Upper lobe of left lung (tissue), 6 donors: ENCODE measurements around the gene ADAMTS2. TPM values are rescaled to one million over a fixed set of nuclear protein-coding genes. Genes with fewer than 3 reads are reported as not detected.

ENCODE experiments used
- ATAC-seq, 2 donors: fragments of 200-7000 bp; cut with Tn5 transposase; one replicate each; pipeline ENCODE4 v1.9.1; 2022; ENCODE audit warnings: mild to moderate bottlenecking in 2 of 2, moderate library complexity in 2 of 2; ENCODE audit not compliant: low FRiP score in 2 of 2
- DNase-seq, 2 donors: peaks; one replicate each; pipeline ENCODE4 v3.0.0-alpha.2; 2019 to 2020
- H3K27ac ChIP-seq, 4 donors: fragments of 200-600 bp; sonication (generic); one replicate each; pipeline ENCODE4 v1.5.1; 2016 to 2019
- H3K27me3 ChIP-seq, 4 donors: fragments of 200-600 bp; sonication (generic); one replicate each; pipeline ENCODE4 v1.5.1; 2017 to 2019
- H3K36me3 ChIP-seq, 4 donors: fragments of 200-600 bp; sonication (generic); one replicate each; pipeline ENCODE4 v1.5.1; 2016 to 2019
- H3K4me1 ChIP-seq, 4 donors: fragments of 200-600 bp; sonication (generic); one replicate each; pipeline ENCODE4 v1.5.1; 2018 to 2019
- H3K4me3 ChIP-seq, 4 donors: fragments of 200-600 bp; sonication (generic); one replicate each; pipeline ENCODE4 v1.5.1; 2017 to 2019; ENCODE audit warnings: mild to moderate bottlenecking in 2 of 4, moderate library complexity in 1 of 4
- H3K9me3 ChIP-seq, 4 donors: fragments of 200-600 bp; sonication (generic); one replicate each; pipeline ENCODE4 v1.5.1; 2018 to 2019
- EP300 ChIP-seq, 4 donors: sonication (generic); formaldehyde crosslinking; IDR thresholded peaks; one replicate each; pipeline ENCODE4 v1.5.1; 2017; ENCODE audit warnings: antibody characterized with exemption in 4 of 4, control low read depth in 2 of 4
- POLR2A ChIP-seq, 4 donors: fragments of 450-650 bp; IDR thresholded peaks; one replicate each; pipeline ENCODE4 v1.5.1; 2016 to 2017; ENCODE audit warnings: antibody characterized with exemption in 4 of 4, mild to moderate bottlenecking in 2 of 4
- POLR2AphosphoS5 ChIP-seq, 2 donors: sonication (generic); formaldehyde crosslinking; IDR thresholded peaks; one replicate each; pipeline ENCODE4 v1.5.1; 2017; ENCODE audit warnings: antibody characterized with exemption in 2 of 2
- WGBS, 2 donors: methylation state at CpG; one replicate each; pipeline ENCODE4 v1.1.5; 2017 to 2018; 5-methylcytosine and 5-hydroxymethylcytosine counted together
- total RNA-seq, 6 donors: library from RNA; depleted of rRNA in 4 of 6; stranded (reverse); fragments of >200 nt in 4 of 6; gene quantifications; one replicate each; pipeline versions ENCODE4 v1.1.0 to v1.2.1, GENCODE V29; 2016 to 2021
- TF ChIP-seq, protein P1 (sequence below), 6 experiments: fragments of 450-650 bp in 4 of 6; fragments of 200-600 bp in 2 of 6; sonication (generic) in 2 of 6; IDR thresholded peaks; one replicate each; pipeline ENCODE4 v1.5.1; 2016 to 2019; ENCODE audit warnings: antibody characterized with exemption in 6 of 6
- donor health status: DM: no; HTN: no; CAD: no; lungs with moderate emphysema.
- donor health status: DM: no; HTN: yes; CAD: no; lungs with severe emphysema.

Gene ADAMTS2
- total RNA-seq, 6 donors from 2014 or later, result 10.0 to 114 (median 25.7) TPM

- no peak for ATAC-seq
- TF ChIP-seq POLR2AphosphoS5 (IDR thresholded peaks at IDR 0.05), result no peak
- TF ChIP-seq, protein P1, sequence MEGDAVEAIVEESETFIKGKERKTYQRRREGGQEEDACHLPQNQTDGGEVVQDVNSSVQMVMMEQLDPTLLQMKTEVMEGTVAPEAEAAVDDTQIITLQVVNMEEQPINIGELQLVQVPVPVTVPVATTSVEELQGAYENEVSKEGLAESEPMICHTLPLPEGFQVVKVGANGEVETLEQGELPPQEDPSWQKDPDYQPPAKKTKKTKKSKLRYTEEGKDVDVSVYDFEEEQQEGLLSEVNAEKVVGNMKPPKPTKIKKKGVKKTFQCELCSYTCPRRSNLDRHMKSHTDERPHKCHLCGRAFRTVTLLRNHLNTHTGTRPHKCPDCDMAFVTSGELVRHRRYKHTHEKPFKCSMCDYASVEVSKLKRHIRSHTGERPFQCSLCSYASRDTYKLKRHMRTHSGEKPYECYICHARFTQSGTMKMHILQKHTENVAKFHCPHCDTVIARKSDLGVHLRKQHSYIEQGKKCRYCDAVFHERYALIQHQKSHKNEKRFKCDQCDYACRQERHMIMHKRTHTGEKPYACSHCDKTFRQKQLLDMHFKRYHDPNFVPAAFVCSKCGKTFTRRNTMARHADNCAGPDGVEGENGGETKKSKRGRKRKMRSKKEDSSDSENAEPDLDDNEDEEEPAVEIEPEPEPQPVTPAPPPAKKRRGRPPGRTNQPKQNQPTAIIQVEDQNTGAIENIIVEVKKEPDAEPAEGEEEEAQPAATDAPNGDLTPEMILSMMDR (IDR thresholded peaks at IDR 0.05), result no peak
- no peak for TF ChIP-seq EP300 (IDR thresholded peaks at IDR 0.05)
- no peak for TF ChIP-seq POLR2A (IDR thresholded peaks at IDR 0.05)
- H3K9me3 ChIP-seq, result no peaks in the 10 kb centered on the region
- 80 to 83% methylated on average over 3 of the region's 3 CpGs for WGBS, 2 donors
- no peaks in the 10 kb centered on the region for H3K36me3 ChIP-seq
- no peak overlapping the region for H3K27ac ChIP-seq
- H3K4me3 ChIP-seq, result no peak overlapping the region
- peak in 1 of 2 donors; percentile 10 for DNase-seq
- no peaks in the 10 kb centered on the region for H3K4me1 ChIP-seq
- no peaks in the 10 kb centered on the region for H3K27me3 ChIP-seq
Observed at GRCh38 chr5:179375236-179375685, 30.0 kb upstream of the ADAMTS2 start.

DNA sequence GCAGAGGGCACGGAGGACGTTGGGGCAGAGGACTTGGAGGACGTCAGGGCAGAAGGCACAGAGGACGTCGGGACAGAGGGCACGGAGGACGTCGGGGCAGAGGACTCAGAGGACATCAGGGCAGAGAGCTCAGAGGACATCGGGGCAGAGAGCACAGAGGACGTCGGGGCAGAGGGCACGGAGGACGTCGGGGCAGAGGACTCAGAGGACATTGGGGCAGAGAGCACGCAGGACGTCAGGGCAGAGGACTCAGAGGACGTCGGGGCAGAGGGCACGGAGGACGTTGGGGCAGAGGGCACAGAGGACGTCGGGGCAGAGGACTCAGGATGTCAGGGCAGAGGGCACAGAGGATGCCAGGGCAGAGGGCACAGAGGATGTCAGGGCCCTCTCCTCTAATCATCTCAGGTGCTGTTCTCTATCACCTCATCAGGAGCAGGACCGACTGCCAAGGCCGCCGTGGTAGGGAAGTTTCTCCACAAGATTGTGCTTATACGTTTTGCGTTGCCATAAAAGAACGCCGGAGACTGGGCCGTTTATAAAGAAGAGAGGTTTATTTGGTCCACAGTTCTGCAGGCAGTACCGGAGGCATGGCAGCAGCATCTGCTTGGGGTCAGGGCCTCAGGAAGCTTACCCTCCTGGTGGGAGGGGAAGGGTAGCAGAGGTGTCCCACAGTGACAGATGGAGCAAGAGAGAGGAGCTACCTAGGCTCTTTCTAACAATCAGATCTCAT lies 29.4 kb upstream of the ADAMTS2 start:
- Histone ChIP-seq H3K27me3 (no peaks in the 10 kb centered on the region), H3K36me3 (no peaks in the 10 kb centered on the region), H3K9me3 (no peaks in the 10 kb centered on the region), H3K4me1 (no peaks in the 10 kb centered on the region), H3K27ac (no peak overlapping the region), H3K4me3 (no peak overlapping the region)
- ATAC-seq, result no peak
- DNase-seq, result peak in 1 of 2 donors; percentile 17
- WGBS, 2 donors, result 85 to 86% methylated on average over 28 to 31 of the region's 31 CpGs
- no peak for TF ChIP-seq POLR2A (IDR thresholded peaks at IDR 0.05)
- no peak for TF ChIP-seq POLR2AphosphoS5 (IDR thresholded peaks at IDR 0.05)
- TF ChIP-seq EP300 (IDR thresholded peaks at IDR 0.05), result no peak

- 81 to 84% methylated on average over 20 of the region's 20 CpGs for WGBS, 2 donors
- DNase-seq, result peak; percentile 12 to 62
Observed at GRCh38 chr5:179373961-179374505, 28.8 kb upstream of the ADAMTS2 start.

GRCh38 chr5:179373101-179373934 lies 28.1 kb upstream of the ADAMTS2 start:
- H3K4me3 ChIP-seq, result no peak overlapping the region
- 84 to 86% methylated on average over 23 to 25 of the region's 26 CpGs for WGBS, 2 donors
- DNase-seq (peak; percentile 8 to 55), ATAC-seq (no peak)
- no peaks in the 10 kb centered on the region for H3K36me3 ChIP-seq
- no peak overlapping the region for H3K27ac ChIP-seq
- H3K9me3 ChIP-seq, result no peaks in the 10 kb centered on the region
- no peaks in the 10 kb centered on the region for H3K27me3 ChIP-seq
- no peak for TF ChIP-seq EP300 (IDR thresholded peaks at IDR 0.05)
- TF ChIP-seq POLR2A (IDR thresholded peaks at IDR 0.05), result no peak
- no peak for TF ChIP-seq POLR2AphosphoS5 (IDR thresholded peaks at IDR 0.05)
- TF ChIP-seq, protein P1 (IDR thresholded peaks at IDR 0.05), result no peak
- H3K4me1 ChIP-seq, result no peaks in the 10 kb centered on the region

More at GRCh38 chr5:179373961-179374505, 28.8 kb upstream of the ADAMTS2 start:
- TF ChIP-seq POLR2AphosphoS5 (IDR thresholded peaks at IDR 0.05) (no peak), POLR2A (IDR thresholded peaks at IDR 0.05) (no peak), EP300 (IDR thresholded peaks at IDR 0.05) (no peak)
- TF ChIP-seq, protein P1 (IDR thresholded peaks at IDR 0.05), result no peak
- ATAC-seq, result no peak
- no peaks in the 10 kb centered on the region for H3K4me1 ChIP-seq
- H3K4me3 ChIP-seq, result no peak overlapping the region
- no peaks in the 10 kb centered on the region for H3K27me3 ChIP-seq
- H3K9me3 ChIP-seq, result no peaks in the 10 kb centered on the region
- H3K27ac ChIP-seq, result no peak overlapping the region
- no peaks in the 10 kb centered on the region for H3K36me3 ChIP-seq
